Suprapubic skin (tissue), 4 donors: ENCODE results near the gene LBHD2.

ENCODE experiments used
- EP300 ChIP-seq: sonication (generic); formaldehyde crosslinking; IDR thresholded peaks from one replicate; pipeline ENCODE4 v1.6.1; 2017; ENCODE audit warnings: antibody characterized with exemption
- POLR2A ChIP-seq, 2 donors: fragments of 450-650 bp; IDR thresholded peaks; one replicate each; pipeline ENCODE4 v1.6.1; 2017; ENCODE audit warnings: antibody characterized with exemption in 2 of 2, mild to moderate bottlenecking in 2 of 2, moderate library complexity in 2 of 2
- POLR2AphosphoS5 ChIP-seq, 3 donors: sonication (generic); formaldehyde crosslinking; IDR thresholded peaks; one replicate each; pipeline ENCODE4 v1.6.1; 2017; ENCODE audit warnings: antibody characterized with exemption in 3 of 3
- TF ChIP-seq, protein P1 (sequence below), 2 donors: fragments of 200-600 bp in 1 of 2; fragments of 450-650 bp in 1 of 2; sonication (generic) in 1 of 2; IDR thresholded peaks; one replicate each; pipeline ENCODE4 v1.5.1; 2016 to 2019; ENCODE audit warnings: antibody characterized with exemption in 2 of 2, mild to moderate bottlenecking in 1 of 2, moderate library complexity in 1 of 2

- TF ChIP-seq EP300, result no peak
- no peak for TF ChIP-seq POLR2A (IDR thresholded peaks at IDR 0.05)
- TF ChIP-seq, protein P1, sequence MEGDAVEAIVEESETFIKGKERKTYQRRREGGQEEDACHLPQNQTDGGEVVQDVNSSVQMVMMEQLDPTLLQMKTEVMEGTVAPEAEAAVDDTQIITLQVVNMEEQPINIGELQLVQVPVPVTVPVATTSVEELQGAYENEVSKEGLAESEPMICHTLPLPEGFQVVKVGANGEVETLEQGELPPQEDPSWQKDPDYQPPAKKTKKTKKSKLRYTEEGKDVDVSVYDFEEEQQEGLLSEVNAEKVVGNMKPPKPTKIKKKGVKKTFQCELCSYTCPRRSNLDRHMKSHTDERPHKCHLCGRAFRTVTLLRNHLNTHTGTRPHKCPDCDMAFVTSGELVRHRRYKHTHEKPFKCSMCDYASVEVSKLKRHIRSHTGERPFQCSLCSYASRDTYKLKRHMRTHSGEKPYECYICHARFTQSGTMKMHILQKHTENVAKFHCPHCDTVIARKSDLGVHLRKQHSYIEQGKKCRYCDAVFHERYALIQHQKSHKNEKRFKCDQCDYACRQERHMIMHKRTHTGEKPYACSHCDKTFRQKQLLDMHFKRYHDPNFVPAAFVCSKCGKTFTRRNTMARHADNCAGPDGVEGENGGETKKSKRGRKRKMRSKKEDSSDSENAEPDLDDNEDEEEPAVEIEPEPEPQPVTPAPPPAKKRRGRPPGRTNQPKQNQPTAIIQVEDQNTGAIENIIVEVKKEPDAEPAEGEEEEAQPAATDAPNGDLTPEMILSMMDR (IDR thresholded peaks at IDR 0.05), result no peak
- TF ChIP-seq POLR2AphosphoS5 (IDR thresholded peaks at IDR 0.05), result no peak
These were observed 5.0 kb upstream of the LBHD2 start for GRCh38 chr14:103078860-103079587.
